ENCODE measurements around the gene IQCM.

DNA sequence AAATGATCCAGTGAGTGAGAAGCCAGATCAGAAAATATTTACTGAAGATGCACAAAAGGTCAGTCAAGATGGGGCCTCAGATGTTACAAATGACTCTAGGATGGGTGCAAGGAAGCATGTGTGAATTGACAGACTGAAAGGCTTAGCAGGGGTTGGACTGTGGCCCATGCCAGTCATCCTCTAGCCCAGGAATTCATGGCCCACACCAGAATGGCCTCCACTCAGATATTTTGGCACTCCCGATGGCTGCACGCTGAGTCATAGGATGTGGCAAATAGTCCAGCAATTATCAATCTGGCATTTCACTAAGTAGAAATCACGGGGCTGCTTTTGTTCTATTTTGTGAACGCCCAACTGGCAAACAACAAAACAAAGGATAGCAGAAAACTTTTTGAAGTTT, 406.5 kb downstream of the IQCM start:
- TF ChIP-seq, protein P1, sequence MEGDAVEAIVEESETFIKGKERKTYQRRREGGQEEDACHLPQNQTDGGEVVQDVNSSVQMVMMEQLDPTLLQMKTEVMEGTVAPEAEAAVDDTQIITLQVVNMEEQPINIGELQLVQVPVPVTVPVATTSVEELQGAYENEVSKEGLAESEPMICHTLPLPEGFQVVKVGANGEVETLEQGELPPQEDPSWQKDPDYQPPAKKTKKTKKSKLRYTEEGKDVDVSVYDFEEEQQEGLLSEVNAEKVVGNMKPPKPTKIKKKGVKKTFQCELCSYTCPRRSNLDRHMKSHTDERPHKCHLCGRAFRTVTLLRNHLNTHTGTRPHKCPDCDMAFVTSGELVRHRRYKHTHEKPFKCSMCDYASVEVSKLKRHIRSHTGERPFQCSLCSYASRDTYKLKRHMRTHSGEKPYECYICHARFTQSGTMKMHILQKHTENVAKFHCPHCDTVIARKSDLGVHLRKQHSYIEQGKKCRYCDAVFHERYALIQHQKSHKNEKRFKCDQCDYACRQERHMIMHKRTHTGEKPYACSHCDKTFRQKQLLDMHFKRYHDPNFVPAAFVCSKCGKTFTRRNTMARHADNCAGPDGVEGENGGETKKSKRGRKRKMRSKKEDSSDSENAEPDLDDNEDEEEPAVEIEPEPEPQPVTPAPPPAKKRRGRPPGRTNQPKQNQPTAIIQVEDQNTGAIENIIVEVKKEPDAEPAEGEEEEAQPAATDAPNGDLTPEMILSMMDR (IDR thresholded peaks at IDR 0.05): no peak
- no peak for TF ChIP-seq POLR2A (IDR thresholded peaks at IDR 0.05)

All from breast epithelium (tissue), 3 donors.